HG03066 (cell line): ENCODE measurements around the gene PPP1R26.
"Not testable (repeated sequence)": the region's sequence is repeated elsewhere in the genome, so short reads cannot be mapped to it uniquely, and the experiment has no call there.

ENCODE experiments used
- ATAC-seq: cut with Tn5 transposase; IDR thresholded peaks from one replicate; pipeline ENCODE4 v1.9.1; 2021; ENCODE audit warnings: low read depth; ENCODE audit not compliant: unreplicated experiment

Gene PPP1R26

DNA sequence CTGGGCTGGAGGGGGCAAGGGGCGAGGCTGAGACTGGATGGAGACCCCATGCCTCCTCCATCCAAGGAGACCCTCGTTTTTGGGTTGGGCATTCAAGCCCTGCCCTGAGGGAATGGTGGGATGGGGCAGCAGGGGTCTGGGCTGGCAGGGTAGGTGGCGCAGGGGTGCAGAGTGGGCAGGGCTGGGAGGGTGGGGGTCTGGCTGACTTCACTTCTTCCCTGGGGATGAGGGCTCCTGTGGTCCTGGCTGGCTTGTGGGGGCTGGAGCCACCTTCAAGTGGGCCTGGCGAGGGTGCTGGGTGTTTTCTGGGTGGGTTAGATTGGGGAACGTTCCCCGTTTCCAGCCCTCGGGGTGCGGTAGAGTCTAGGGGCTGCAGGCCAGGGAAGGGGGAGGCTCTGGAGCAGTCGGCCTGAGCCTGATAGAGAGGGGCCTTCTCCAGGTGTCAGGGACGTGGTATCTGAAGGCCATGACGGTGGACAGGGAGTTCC lies 42.1 kb downstream of the PPP1R26 start:
- ATAC-seq: no peak

DNA sequence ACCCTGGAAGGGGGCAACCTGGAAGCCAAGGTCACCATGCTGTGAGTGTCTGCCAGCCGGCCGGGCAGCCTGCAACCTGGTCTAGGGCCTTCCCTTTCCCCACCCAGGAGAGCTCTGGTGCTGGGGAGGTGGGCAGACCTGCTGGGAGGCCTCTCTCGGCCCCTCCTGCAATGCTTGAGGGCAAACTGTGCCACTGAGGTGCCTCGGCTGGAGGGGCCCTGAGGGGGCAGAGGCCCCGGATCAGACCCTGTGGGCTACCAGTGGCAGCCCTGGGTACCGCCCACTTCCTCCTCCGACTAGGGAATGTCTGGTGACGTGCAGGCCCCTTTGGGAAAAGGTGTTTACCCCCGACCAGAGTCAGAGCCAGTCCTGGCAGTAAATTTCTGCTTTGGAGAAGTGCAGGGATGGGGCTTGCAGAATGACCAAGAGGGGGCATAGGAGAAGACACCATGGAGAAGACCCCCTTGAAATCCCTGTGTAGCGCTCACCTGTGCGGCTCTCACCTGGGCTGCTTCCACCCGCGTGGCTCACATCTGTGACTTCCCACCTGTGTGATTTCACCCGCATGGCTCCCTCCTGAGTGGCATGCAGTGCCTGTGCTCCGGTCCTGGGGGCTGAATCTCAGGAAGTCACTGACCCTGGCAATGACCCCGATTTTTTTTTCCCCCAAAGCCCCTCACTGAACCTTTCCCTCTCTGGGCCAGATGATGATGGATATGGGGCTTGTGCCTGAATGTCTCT lies 42.7 kb downstream of the PPP1R26 start:
- ATAC-seq: no peak

DNA sequence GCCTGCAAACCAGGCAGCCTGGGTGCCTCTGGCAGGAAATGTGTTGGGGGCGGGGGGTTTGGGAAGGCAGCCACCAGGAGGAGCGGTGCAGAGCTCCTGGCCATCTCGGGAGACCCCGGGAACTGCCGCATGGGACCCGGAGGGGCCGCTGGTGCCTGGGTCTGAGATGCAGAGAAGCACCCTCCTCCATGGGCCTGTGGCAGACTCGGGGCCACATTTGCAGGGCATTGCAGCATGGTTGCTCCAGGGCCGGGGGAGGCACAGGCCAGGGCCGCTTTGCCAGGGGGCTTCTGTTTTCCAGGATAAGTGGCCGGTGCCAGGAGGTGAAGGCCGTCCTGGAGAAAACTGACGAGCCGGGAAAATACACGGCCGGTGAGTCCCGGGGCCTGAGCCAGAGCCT lies 43.3 kb downstream of the PPP1R26 start:
- ATAC-seq: no peak

DNA sequence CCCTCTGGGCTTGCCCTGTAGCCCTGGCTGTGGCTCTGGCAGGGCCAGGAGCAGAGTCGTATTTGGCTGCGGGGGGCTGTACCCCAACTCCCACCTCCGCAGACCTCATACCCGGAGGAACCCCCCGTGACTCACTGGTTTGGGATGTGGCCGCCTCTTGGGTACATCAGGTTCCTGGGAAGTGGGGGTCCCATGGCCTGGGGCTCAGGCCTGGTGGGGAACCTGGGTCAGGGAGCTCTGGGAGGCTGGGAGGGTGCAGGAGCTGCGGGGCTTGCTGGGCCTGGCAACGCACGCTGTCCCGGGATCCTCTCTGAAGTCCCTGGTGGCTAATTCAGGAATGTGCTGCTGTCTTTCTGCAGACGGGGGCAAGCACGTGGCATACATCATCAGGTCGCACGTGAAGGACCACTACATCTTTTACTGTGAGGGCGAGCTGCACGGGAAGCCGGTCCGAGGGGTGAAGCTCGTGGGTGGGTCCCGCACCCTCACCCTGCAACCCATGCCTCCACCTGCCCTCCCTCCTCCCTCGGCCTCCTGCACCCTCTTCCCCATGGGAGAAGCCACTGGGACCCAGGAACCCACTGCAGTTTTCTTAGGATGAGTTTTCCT lies 44.0 kb downstream of the PPP1R26 start:
- ATAC-seq: no peak

DNA sequence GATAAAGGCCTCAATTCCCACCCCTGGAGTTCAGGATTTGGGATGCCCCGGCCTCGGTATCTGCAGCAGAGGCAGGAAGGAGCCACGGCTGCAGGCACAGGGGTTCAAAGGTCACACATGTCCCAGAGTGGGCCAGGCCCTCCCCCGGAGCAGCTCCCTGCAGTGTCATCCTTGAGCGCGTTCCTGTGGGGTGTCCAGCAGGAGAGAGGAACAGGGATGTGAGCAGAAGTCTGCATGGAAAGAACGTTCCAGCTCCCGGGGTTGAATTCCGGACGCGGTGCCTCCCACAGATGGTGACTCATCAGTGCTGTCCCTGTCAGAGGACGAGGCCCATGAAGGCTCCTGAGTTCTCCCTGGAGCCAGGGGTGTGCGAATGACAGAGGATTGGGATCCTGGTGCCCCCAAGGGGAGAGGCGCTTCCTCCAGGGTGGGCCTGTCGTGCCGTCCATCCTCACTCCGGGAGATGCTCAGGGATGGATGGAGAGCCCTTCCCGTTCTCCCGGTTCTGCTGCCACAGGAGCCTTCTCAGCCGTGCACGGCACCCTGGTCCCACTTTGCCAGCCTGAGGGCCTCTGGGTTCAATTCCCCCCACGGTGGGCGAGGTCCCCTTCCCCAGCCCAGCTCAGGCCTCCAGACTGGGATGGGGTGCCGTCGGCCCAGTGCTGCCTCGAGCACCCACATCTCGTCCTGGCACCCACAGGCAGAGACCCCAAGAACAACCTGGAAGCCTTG lies 44.7 kb downstream of the PPP1R26 start:
- ATAC-seq: no peak

DNA sequence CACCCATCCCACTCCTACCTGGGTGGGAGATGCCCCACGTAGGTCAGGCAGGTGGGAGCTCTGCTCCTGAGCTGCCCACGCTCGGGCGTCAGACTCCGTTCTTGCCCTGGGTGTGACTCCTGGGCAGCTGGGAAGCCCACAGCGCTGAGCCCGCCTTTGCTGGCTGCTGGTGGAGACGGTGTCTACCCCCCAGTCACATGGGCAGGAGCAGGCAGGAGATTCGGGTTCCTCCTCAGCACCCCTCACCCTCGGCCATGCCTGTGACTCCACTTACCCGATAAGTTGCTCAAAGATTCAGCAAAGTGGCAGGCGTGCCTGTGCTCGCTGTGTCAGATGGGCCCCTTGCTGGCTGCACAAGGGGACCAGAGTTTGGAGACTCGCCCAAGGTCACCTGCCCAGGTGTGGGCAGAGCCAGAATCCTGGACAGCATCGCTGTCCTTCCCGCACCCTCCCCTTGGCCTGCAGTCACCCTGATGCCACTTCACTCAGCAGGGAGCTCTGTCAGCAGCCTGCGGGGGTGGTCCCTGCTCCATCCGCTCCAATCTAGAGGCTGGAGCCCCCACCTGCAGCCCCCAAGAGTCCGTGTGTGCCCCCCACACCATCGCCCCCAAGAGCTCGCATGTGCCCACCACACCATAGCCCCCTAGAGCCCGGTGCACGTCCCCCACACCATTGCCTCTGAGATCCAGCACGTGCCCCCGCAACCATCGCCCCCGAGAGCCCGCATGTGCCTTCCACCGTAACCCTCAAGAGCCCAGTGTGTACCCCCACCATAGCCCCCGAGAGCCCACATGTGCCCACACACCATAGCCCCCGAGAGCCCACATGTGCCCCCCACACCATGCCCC lies 45.9 kb downstream of the PPP1R26 start:
- no peak for ATAC-seq

DNA sequence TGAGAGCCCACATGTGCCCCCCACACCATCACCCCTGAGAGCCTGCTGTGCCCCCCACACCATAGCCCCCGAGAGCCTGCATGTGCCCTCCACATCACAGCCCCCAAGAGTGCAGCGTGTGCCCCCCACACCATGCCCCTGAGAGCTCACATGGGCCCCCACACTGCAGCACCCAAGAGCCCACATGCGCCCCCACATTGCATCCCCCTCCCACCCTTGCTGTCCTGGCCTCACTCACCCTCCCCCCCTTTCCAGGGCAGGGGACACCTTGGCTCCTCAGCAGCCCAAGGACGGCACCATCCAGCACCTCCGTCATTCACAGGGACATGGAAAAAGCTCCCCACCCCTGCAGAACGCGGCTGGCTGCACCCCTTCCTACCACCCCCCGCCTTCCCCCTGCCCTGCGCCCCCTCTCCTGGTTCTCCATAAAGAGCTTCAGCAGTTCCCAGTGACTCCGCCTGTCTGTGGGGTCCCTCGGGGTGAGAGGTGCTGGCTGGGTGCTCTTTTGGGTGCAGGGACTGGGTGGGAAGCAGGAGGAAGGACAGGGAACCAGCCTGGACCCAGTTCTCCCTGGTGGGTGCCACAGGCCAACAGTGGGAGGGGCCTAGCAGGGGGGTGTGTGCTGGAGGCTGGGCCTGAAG lies 46.6 kb downstream of the PPP1R26 start:
- no peak for ATAC-seq

DNA sequence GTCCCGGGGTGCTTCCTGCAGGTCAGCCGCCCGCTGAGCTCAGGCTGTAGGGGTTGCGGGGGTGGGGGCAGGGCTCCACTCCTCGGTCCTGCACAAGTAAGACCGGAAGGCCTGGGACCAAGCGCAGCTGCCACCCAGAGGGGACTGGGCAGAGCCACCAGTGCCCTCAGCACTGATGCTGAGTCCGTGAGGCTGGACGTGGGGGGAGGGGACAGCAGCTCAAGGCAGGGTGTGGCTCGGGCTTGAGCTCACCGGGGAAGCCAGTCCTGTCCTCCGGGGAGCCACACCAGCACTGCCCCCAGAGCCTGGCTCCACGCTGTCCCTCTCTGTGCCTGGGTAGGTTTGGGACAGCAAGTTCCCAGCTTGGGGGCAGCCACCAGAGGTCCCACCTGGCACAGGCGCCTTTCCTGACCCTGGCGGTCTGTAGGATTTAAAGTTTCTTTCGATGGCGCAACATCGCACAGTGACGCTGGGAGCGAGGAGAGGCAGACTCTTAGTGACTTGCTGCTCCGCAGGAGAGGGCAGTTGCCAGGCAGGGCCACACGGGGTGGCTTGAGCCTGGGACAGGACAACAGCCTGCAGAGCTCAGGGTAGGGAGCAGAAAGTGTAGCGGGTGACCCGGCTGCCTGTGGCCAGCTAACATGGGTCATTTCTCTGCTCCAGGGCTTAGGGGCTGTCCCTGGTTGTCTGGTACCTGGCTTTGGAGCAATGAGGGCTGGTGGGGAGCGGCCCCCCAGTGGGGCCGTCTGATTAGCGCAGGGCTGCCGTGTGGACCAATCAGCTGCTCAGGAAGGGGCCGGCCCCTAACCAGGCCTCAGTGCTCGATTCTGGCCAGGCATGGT lies 47.4 kb downstream of the PPP1R26 start:
- no peak for ATAC-seq

DNA sequence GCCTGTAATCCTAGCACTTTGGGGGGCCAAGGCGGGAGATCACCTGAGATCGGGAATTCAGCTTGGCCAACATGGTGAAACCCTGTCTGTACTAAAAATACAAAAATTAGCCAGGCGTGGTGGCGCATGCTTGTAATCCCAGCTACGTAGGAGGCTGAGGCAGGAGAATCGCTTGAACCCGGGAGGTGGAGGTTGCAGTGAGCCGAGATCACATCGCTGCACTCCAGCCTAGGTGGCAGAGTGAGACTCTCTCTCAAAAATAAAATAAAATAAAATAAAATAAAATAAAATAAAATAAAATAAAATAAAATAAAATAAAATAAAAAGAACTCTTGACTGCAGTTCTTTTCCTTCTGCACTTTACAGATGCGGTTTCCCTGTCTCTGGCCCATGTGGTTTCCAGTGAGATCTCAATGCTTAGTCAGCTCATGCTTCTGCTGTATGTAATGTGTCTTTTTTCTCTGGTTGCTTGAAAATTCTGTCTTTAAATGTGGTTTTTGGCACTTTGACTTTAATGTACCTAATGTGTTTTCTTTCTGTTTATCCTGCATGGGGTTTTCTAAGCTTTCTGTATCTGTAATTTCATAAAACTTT lies 49.4 kb downstream of the PPP1R26 start:
- not testable (repeated sequence) for ATAC-seq

DNA sequence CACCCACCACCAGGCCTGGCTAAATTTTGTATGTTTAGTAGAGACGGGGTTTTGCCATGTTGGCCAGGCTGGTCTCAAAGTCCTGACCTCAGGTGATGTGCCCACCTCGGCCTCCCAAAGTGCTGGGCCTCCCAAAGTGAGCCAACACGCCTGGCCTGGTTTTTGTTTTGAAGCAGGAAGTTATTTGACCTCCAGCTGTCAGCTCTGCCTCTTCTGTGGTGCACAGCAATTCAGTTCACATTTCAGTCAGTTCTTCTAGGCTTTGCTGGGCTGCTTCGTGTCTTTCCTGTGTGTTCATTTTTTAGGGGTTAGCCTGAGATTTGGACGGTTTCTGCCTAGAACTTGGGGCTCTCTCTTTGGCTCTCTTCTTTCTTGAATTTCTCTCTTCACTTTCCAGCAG lies 50.6 kb downstream of the PPP1R26 start:
- ATAC-seq: no peak

DNA sequence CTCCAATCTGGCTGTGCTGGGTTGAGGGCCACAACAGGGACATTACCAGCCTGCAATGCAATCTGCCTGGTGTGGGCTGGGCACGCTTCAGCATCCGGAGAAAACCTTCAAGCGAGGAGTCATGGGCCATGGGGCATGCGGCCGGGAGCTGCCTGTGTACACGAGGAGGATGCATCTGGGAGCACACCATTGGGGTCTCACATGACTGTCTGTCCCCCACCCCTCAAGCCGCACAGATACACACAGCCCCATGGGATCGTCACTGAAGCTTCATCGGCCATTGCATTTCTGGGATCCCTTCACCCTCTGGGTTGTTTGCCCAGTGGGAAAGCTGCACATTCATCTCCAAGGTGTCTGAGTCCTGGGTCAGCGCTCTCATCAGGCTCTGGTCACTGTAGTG lies 51.5 kb downstream of the PPP1R26 start:
- ATAC-seq: no peak

DNA sequence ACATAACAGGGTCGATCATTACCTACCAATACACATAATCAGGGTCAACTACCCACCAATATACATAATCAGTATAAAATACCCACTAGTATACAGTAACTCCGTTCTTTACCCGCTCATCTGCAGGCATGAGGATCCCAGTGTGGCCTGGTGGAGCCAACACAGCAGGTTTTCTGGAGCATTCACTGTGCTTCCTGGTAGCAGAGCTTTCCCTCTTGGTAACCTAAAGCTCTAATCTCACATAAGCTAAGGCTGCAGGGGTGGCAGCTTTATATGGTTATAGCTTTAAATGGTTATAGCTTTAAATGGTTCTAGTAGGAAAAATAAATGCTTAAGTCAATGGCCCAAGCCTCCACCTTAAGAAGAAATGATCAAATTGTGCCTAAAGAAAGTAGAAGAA lies 53.5 kb downstream of the PPP1R26 start:
- no peak for ATAC-seq

DNA sequence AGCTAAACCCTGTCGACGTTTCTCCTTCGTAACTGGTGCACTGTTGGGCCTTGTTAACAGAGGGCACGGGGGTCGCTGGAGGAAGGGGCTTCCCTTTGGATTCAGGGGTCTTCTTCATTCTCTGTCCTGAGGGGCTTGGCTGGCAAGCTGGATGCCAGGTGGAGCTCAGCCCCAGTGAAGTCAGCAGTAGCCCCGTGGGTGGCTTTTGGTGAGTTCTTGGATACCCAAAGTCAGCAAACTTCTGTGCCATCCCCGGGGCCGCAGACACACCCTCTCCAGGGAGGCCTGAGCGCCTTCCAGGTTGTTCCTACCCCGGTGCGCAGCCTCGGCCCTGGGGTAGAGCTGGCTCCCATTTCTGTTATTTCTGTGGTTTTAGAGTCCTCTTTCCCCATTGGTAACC lies 54.1 kb downstream of the PPP1R26 start:
- no peak for ATAC-seq

DNA sequence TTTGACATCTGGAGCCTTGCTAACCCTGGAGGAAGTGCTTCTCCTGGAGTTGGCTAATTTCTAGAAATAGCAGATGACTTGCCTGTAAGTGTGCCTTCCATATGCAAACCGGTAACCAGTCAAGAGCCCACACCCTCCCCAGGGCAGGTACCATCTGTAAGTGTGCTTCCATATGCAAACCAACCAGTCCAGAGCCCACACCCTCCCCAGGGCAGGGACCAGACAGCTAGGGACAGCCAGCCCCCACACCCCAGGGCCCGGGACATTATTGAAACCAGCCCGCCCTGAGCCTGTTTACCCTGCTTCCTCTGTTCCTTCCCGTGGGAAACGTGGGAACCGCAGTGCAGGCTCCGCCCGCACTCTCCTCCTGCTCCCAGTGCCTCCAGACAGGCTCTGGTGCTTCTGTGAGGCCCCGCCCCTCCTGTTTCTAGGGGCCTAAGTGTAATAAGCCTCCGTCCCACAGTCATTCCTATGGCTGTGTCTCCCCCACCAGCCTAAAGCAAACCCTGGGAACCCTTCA lies 54.7 kb downstream of the PPP1R26 start:
- not testable (repeated sequence) for ATAC-seq

DNA sequence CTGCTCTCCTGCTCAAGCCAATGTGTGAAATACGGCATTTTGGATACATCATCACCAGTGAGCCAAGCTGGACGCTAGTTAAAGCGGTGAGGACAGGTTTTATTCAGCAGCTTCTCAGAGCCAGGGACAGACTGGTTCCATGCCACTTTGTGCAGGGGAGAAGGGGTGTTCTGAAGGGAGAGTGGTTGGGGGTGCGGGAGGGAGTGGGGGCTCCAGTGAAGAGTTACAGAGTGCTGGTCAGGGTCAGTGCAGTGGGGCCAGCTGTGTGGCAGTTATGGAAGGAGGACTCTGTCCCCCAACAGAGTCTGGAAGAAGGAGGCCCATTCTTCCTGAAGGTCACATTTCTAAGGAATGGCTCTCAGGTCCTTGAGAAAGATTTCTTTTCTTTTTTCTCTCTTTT lies 55.2 kb downstream of the PPP1R26 start:
- ATAC-seq: not testable (repeated sequence)

DNA sequence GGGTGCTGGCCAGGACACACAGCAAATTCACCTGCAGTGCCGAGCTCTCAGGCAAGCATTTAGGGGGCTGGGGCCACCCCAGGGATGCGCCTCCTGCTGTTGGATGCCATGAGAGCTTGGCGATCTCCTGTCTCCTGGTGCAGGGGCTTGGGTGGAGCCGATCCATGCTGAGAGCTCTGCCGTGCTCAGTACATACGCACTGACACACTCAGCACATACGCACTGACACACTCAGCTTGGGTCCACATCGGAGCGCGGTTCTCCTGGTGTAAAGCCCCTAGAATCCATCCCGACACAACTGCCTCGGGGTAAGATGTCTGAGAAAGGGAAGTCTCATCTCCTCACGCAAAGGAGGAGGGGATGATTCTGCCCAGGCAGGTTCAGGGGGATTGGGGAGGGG lies 56.0 kb downstream of the PPP1R26 start:
- not testable (repeated sequence) for ATAC-seq

DNA sequence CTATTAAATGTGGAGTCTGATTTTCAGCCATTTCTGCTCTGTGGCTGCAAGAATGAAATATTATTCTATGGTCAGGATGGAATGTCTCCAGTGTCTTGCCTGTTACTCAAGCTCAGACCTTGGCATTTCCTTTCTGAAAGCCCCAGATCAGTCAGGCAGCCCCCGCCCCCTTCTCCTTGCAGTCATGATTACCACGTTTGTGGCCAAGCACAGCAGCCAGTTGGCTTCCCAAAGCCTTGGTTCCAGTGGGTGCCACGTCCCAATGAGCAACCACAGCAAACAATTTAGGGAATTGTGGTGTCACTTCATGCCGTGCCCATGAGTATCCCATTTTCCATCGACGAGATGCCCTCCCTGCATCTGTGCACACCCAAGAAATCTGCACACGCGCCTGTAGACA lies 56.6 kb downstream of the PPP1R26 start:
- ATAC-seq: no peak
